Left hindlimb (tissue), 1 donor: ENCODE data around the gene REPS1.

ENCODE experiments used
- DNase-seq: peaks from one replicate; pipeline ENCODE4 v3.0.0-alpha.2; 2018

Gene REPS1

GRCh38 chr6:138912308-138912707 lies 75.7 kb downstream of the REPS1 start:
- no peak for DNase-seq

DNA sequence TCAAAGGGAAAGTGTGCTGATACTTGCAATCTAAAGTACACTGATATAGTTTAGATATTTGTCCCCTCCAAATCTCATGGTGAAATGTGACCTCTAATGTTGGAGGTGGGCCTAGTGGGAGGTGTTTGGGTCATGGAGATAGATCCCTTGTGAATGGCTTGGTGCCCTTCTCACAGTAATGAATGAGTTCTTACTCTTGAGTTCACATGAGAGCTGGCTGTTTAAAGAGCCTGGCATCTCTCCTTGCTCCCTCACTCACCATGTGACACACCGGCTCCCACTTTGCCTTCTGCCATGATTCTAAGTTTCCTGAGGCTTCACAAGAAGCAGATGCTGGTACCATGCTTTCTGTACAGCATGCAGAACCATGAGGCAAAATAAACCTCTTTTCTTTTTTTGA lies 78.1 kb downstream of the REPS1 start:
- DNase-seq = no peak

- DNase-seq = no peak
Measured at GRCh38 chr6:138909511-138909910, 78.5 kb downstream of the REPS1 start.

GRCh38 chr6:138907167-138907566 lies 80.9 kb downstream of the REPS1 start:
- DNase-seq = no peak

DNA sequence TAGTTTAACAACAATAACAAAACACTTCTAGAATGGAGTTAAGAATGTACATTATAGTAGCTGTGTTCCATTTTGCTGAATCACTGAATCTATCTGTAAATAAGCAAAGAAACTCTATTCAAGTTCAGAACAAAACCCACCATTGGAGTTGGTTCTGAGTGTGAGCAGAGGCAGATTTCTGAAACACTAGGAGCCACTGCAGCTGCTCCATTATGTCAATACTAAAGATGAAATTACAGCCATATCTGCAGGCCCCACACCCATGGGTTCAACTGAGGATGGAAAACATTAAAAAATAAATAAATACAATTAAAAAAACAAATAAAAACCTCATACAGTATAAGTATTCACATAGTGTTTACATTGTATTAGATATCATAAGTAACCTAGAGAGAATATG lies 91.0 kb downstream of the REPS1 start:
- DNase-seq = no peak

DNA sequence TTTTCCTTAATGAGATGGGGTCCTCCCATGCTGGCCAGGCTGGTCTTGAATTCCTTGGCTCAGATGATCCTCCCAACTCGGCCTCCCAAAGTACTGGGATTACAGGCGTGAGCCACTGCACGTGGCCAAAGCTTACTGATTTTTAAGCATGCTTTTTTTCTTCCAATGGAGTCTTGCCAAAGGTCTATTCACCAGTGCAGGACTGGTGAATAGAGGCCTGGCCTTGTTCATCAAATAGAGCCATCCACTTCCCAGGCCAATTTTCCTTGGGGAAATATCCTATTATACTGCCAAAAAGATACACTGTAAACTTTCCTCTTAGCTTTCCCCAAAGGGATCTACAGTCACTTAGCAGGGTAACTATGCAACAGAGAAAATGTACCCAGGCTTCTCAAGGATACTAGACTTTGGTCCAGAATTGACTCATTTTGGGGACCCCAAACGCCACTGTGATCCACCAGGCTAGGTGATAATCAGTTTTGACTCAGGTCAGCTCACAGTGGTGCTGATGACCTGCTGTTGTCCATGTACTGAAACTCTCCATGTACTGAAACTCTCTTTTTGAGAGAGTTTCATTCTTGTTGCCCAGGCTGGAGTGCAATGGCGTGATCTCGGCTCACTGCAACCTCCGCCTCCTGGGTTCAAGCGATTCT lies 91.8 kb downstream of the REPS1 start:
- no peak for DNase-seq

GRCh38 chr6:138891255-138891986 lies 96.6 kb downstream of the REPS1 start:
- no peak for DNase-seq

DNA sequence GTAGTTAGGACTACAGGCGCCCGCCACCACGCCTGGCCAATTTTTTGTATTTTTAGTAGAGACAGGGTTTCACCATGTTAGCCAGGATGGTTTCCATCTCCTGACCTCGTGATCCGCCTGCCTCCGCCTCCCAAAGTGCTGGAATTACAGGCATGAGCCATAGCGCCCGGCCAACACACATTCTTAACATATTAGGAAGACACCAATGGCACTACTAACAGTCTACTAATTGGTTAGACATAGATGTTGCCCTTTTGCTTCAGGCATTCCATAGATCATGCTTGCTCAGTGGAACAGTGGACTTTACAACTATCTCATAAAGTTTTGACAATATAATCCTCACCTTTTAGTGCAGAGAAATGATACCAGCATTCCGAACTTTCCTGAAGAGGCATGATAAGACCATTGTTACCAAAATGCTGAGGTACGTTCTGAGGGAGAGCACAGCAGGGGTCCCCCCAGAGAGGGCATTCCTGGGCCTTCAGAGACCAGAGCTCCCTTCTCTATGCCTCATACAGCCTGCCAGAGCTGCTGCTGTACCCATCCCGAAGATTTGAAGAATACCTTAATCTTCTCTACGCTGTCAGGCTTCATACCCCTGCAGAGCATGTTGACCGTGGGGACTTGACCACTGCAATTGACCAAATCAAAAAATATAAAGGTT lies 102.8 kb downstream of the REPS1 start:
- no peak for DNase-seq

DNA sequence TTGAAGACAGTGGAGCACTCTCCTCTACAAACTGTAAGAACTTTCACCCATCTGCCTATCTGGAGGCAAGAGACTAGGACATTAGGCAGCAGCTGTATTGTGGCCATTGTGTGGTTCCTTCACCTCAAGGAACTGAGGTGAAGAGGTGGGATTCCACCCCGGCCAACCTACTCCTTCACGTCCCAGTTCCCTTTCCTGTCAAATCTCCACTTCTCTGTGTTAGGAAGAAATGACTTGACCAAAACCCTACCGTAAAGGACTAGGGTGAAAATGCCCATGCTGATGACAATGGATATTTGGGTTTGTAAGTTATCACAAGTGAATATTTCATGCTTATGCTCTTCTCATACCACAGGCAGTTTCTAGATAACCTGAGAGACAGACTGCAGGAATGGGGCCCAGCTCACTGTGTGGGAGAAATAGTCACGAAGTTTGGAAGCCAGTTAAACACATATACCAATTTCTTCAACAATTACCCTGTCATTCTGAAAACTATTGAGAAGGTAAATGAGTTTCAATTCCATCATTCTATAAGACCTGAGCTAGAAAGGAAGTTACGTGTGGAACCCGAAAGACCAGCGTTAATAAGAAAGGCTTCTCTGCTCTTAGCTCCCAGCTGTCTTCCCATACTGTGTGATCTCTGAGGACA lies 105.6 kb downstream of the REPS1 start:
- DNase-seq = no peak

GRCh38 chr6:138873191-138873590 lies 114.9 kb downstream of the REPS1 start:
- no peak for DNase-seq

GRCh38 chr6:138869398-138869797 lies 118.7 kb downstream of the REPS1 start:
- peak; percentile 40 for DNase-seq

GRCh38 chr6:138868181-138868580 lies 119.9 kb downstream of the REPS1 start:
- no peak for DNase-seq

DNA sequence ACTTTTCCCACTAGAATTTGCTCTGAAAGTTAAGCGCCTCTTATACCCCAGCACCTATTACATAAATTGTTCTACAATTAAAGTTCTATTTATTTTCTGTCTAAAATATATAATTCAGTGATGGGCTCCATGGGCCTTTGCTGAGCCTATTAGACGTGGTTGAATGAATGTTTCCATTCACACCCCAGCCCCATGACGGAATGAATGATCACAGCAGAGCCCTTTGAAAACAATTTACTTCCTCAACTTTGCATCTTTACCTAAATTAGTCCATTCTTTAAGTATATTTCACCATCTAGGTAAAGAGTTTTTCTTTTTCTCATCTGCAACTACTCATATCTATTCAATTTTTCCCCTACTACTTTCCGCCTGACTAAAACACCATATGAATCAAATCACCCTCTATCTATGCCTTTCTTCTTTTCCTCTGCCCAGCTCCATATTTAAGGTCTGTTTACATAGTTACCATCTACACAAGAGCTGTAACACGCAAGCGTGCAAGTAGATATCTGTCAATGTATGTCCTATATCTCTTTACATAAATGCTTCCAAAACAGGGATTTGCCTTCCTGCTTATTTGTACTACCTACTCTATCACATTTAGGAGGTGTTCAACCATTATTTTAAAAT lies 122.5 kb downstream of the REPS1 start:
- DNase-seq = no peak

- no peak for DNase-seq
Measured at GRCh38 chr6:138864343-138864890, 123.6 kb downstream of the REPS1 start.

- DNase-seq = no peak
Measured at GRCh38 chr6:138863321-138863720, 124.7 kb downstream of the REPS1 start.

DNA sequence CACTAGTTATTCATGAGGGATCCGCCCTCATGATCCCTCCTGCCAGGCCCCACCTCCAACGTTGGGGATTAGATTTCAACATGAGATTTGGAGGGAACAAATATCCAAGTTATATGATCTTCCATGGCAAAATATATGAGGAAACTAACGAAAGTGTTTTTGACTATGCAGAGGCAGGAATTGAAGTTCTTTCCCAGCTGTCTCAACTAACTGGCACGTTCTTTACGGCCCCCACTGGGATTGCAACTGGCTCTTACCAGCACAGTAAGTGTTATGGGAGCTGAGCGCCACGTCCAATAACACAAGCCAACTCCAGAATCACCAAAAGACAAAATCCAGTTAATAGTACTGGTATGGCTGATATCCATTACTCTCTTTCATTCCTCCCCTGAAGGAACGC lies 125.6 kb downstream of the REPS1 start:
- no peak for DNase-seq

- DNase-seq = no peak
Measured at GRCh38 chr6:138857775-138858174, 130.3 kb downstream of the REPS1 start.

GRCh38 chr6:138856654-138857053 lies 131.4 kb downstream of the REPS1 start:
- no peak for DNase-seq
